SK-N-SH (cell line): Measurements from ENCODE around the gene TMEM94. TPM values are rescaled to one million over a fixed set of nuclear protein-coding genes. Genes with fewer than 3 reads are reported as not detected.

Experiments used
- CTCF ChIA-PET: fragments of 300-600, 350-600 bp; formaldehyde crosslinking; extraction: SDS; loops from one replicate; lab custom pipeline; 2021; lab: Yijun Ruan, JAX
- POLR2A ChIA-PET: fragments of 350-600 bp; sonication (Branson Sonifier 250); formaldehyde crosslinking; extraction: SDS; loops from one replicate; lab custom pipeline; 2020; ENCODE audit warnings: antibody characterized with exemption, inconsistent platforms; lab: Yijun Ruan, JAX
- DNase-seq: peaks from one replicate; pipeline ENCODE4 v3.0.0; 2012
- H2AFZ ChIP-seq: fragments of 200-600 bp; sonication (generic); 2 replicates; pipeline ENCODE4 v1.8.1; 2016; ENCODE audit warnings: antibody characterized with exemption, mild to moderate bottlenecking, low read depth
- H3F3A ChIP-seq: fragments of 200-600 bp; sonication (generic); replicated peaks from 2 replicates; pipeline ENCODE3; 2016; ENCODE audit warnings: antibody characterized with exemption, mild to moderate bottlenecking; ENCODE audit not compliant: insufficient read depth
- H3K27ac ChIP-seq, 2 experiments: fragments of 200-500 bp in 1 of 2; fragments of 200-600 bp in 1 of 2; sonication (Bioruptor generic) in 1 of 2; sonication (generic), shearing (Covaris generic) in 1 of 2; 2 replicates each; pipeline versions ENCODE4 v1.5.1 to v1.6.1; 2014 to 2016; ENCODE audit warnings: low read depth in 2 of 2, inconsistent platforms in 1 of 2, low read length in 1 of 2, mild to moderate bottlenecking in 1 of 2, mixed read lengths in 1 of 2
- H3K27me3 ChIP-seq: fragments of 200-600 bp; sonication (generic), shearing (Covaris generic); 2 replicates; pipeline ENCODE4 v1.6.1; 2016; ENCODE audit warnings: mixed run types; ENCODE audit not compliant: insufficient read depth
- H3K36me3 ChIP-seq, 2 experiments: fragments of 200-500 bp in 1 of 2; fragments of 200-600 bp in 1 of 2; sonication (Bioruptor generic) in 1 of 2; sonication (generic) in 1 of 2; replicated peaks in 1 of 2; 2 replicates each; pipeline versions ENCODE3 to v1.5.1; 2014 to 2016; ENCODE audit warnings: low read length in 1 of 2, mild to moderate bottlenecking in 1 of 2; ENCODE audit not compliant: insufficient read depth in 2 of 2, control insufficient read depth in 1 of 2
- H3K4me1 ChIP-seq, 2 experiments: fragments of 200-500 bp in 1 of 2; fragments of 200-600 bp in 1 of 2; sonication (Bioruptor generic) in 1 of 2; sonication (generic), shearing (Covaris generic) in 1 of 2; 2 replicates each; pipeline versions ENCODE4 v1.5.1 to v1.6.1; 2014 to 2016; ENCODE audit warnings: low read depth in 1 of 2, low read length in 1 of 2, mixed run types in 1 of 2; ENCODE audit not compliant: insufficient read depth in 2 of 2, control insufficient read depth in 1 of 2
- H3K4me2 ChIP-seq: fragments of 200-600 bp; sonication (generic), shearing (Covaris generic); 2 replicates; pipeline ENCODE4 v1.6.1; 2017; ENCODE audit warnings: mixed run types
- H3K4me3 ChIP-seq, 2 experiments: fragments of 200-500 bp in 1 of 2; fragments of 200-600 bp in 1 of 2; sonication (Bioruptor generic) in 1 of 2; sonication (generic), shearing (Covaris generic) in 1 of 2; 2 replicates each; pipeline versions ENCODE4 v1.5.1 to v1.8.1; 2014 to 2016; ENCODE audit warnings: low read depth in 2 of 2, inconsistent platforms in 1 of 2, low read length in 1 of 2, mild to moderate bottlenecking in 1 of 2, mixed read lengths in 1 of 2, moderate library complexity in 1 of 2
- H3K79me2 ChIP-seq: fragments of 200-600 bp; sonication (generic); 2 replicates; pipeline ENCODE4 v1.8.1; 2017; ENCODE audit warnings: mild to moderate bottlenecking; ENCODE audit not compliant: insufficient read depth
- H3K9ac ChIP-seq: fragments of 200-600 bp; sonication (generic); 2 replicates; pipeline ENCODE4 v1.6.1; 2017; ENCODE audit warnings: mixed run types
- H3K9me2 ChIP-seq: fragments of 200-600 bp; sonication (generic); 2 replicates; pipeline ENCODE4 v1.6.1; 2017; ENCODE audit warnings: mixed run types
- H3K9me3 ChIP-seq: fragments of 200-600 bp; sonication (generic); 2 replicates; pipeline ENCODE4 v1.6.1; 2017; ENCODE audit warnings: mixed run types, mild to moderate bottlenecking, moderate library complexity
- H4K20me1 ChIP-seq: fragments of 200-600 bp; sonication (generic); 2 replicates; pipeline ENCODE4 v1.6.1; 2017; ENCODE audit warnings: mild to moderate bottlenecking, mixed run types; ENCODE audit not compliant: insufficient read depth
- EZH2phosphoT487 ChIP-seq: fragments of 200-600 bp; sonication (generic); IDR thresholded peaks from 2 replicates; pipeline ENCODE4 v1.6.1; 2017; ENCODE audit warnings: low read depth, mixed run types, mild to moderate bottlenecking, antibody characterized with exemption, moderate library complexity, borderline replicate concordance
- FOSL2 ChIP-seq: IDR thresholded peaks from 2 replicates; pipeline ENCODE4 v1.4.0; 2012; ENCODE audit warnings: low read depth, mild to moderate bottlenecking, moderate library complexity, borderline replicate concordance
- FOXJ3 ChIP-seq: sonication (generic); formaldehyde crosslinking; IDR thresholded peaks from 2 replicates; pipeline ENCODE4 v1.5.1; 2020; ENCODE audit warnings: mild to moderate bottlenecking, missing genetic modification reagents
- GATA2 ChIP-seq: sonication (generic); formaldehyde crosslinking; IDR thresholded peaks from 2 replicates; pipeline ENCODE4 v1.5.0; 2020; ENCODE audit warnings: mild to moderate bottlenecking, missing genetic modification reagents
- IRF3 ChIP-seq: fragments of 150-350 bp; IDR thresholded peaks from 2 replicates; pipeline ENCODE4 v1.6.1; 2016; ENCODE audit warnings: mild to moderate bottlenecking, low read depth, low read length
- JUND ChIP-seq: IDR thresholded peaks from 2 replicates; pipeline ENCODE4 v1.4.0; 2012
- MAX ChIP-seq: IDR thresholded peaks from 2 replicates; pipeline ENCODE4 v1.4.0; 2012; ENCODE audit warnings: low read depth
- MXI1 ChIP-seq: IDR thresholded peaks from 2 replicates; pipeline ENCODE4 v1.6.1; 2012; ENCODE audit warnings: mild to moderate bottlenecking, low read depth, low read length, improper control_type of control experiment
- NFIC ChIP-seq: IDR thresholded peaks from 2 replicates; pipeline ENCODE4 v1.4.0; 2012; ENCODE audit warnings: borderline replicate concordance
- NRF1 ChIP-seq: IDR thresholded peaks from 2 replicates; pipeline ENCODE4 v1.6.1; 2012; ENCODE audit warnings: low read depth, mild to moderate bottlenecking, low read length
- PBX3 ChIP-seq: IDR thresholded peaks from 2 replicates; pipeline ENCODE4; 2012
- RCOR1 ChIP-seq: fragments of 150-350 bp; IDR thresholded peaks from 2 replicates; pipeline ENCODE4 v1.6.1; 2017; ENCODE audit warnings: antibody characterized with exemption, low read length
- RXRA ChIP-seq: IDR thresholded peaks from 2 replicates; pipeline ENCODE4 v1.4.0; 2012; ENCODE audit warnings: low read depth, mild to moderate bottlenecking, borderline replicate concordance
- SIN3A ChIP-seq: IDR thresholded peaks from 2 replicates; pipeline ENCODE4 v1.6.1; 2012; ENCODE audit warnings: low read depth, mild to moderate bottlenecking, low read length, moderate library complexity, borderline replicate concordance
- TEAD4 ChIP-seq: IDR thresholded peaks from 2 replicates; pipeline ENCODE4 v1.4.0; 2012; ENCODE audit warnings: mild to moderate bottlenecking, borderline replicate concordance; ENCODE audit not compliant: insufficient read depth
- USF1 ChIP-seq: IDR thresholded peaks from 2 replicates; pipeline ENCODE4 v1.4.0; 2012; ENCODE audit warnings: low read depth, borderline replicate concordance
- WGBS: methylation state at CpG from one replicate; pipeline ENCODE4 v1.1.6; 2017; ENCODE audit warnings: low lambda C conversion rate; 5-methylcytosine and 5-hydroxymethylcytosine counted together
- polyA plus RNA-seq, 3 experiments: library from polyadenylated mRNA; depleted of rRNA; stranded (reverse); fragments of >200 nt; gene quantifications; 2 replicates each; pipeline ENCODE4 v1.2.3, GENCODE V29; 2012

TMEM94 gene
- polyA plus RNA-seq, 1 of the 3 experiments (the other 2 are of a cell fraction) = 89.9 TPM

GRCh38 chr17:75526555-75527270 is 70.3 kb downstream of the TMEM94 start:
- Histone ChIP-seq H3K9me3 (no peaks in the 10 kb centered on the region), H4K20me1 (0 out of 2 replicates have a peak, but pooled peaks cover 10% of the 10 kb centered on the region), H3F3A (peaks cover 12% of the 10 kb centered on the region), H3K9ac (no peak overlapping the region), H3K27me3 (peaks cover 12% of the 10 kb centered on the region; the same call in 1 of the 2 replicates), H3K36me3 (peaks cover 3 to 6% of the 10 kb centered on the region in 2 experiments), H3K4me2 (no peak overlapping the region; the same call in 1 of the 2 replicates), H3K79me2 (no peaks in the 10 kb centered on the region), H3K4me3 (no peak overlapping the region), H2AFZ (no peak overlapping the region), H3K27ac (no peak overlapping the region), H3K9me2 (no peaks in the 10 kb centered on the region), H3K4me1 (peaks cover 0 to 14% of the 10 kb centered on the region in 2 experiments; a peak in 1 of 4 replicates)
- POLR2A ChIA-PET = no interaction called here
- TF ChIP-seq EZH2phosphoT487 = no peak
- TF ChIP-seq NRF1 = no peak
- no peak for TF ChIP-seq MAX
- TF ChIP-seq RXRA = no peak
- TF ChIP-seq IRF3 = no peak
- no peak for TF ChIP-seq TEAD4
- no peak for TF ChIP-seq FOXJ3 (CRISPR knock-in tag)
- WGBS = 88% methylated on average over 13 of the region's 13 CpGs
- DNase-seq = no peak
- CTCF ChIA-PET = interaction anchor here (0.6 to 3.1 kb wide), 7 partner anchors 10 to 223 kb away, joined by 3 to 14 read pairs (median 4); partner anchors contain the start of genes SMIM5 and TSEN54

GRCh38 chr17:75530837-75531720 is 74.6 kb downstream of the TMEM94 start:
- Histone ChIP-seq H3K27ac (no peak overlapping the region), H3K4me1 (peaks cover 0 to 4% of the 10 kb centered on the region in 2 experiments; a peak in 1 of 4 replicates), H3K79me2 (no peaks in the 10 kb centered on the region), H3K9me3 (no peaks in the 10 kb centered on the region), H2AFZ (no peak overlapping the region), H3K9me2 (no peaks in the 10 kb centered on the region), H3K9ac (no peak overlapping the region), H3K36me3 (no peaks in the 10 kb centered on the region), H3K27me3 (peaks cover 10% of the 10 kb centered on the region; the same call in 1 of the 2 replicates), H3F3A (peaks cover 5% of the 10 kb centered on the region), H4K20me1 (no peaks in the 10 kb centered on the region), H3K4me3 (no peak overlapping the region), H3K4me2 (no peak overlapping the region)
- POLR2A ChIA-PET = interaction anchor here (0.7 kb wide), 1 partner anchor 249 kb away, joined by 3 read pairs; a partner anchor contains a TSS
- DNase-seq = no peak
- CTCF ChIA-PET = interaction anchor here (1.4 to 2.3 kb wide), 2 partner anchors 14 to 102 kb away, joined by 4 to 9 read pairs; partner anchors contain the start of gene SMIM5
- WGBS = 92% methylated on average over 17 of the region's 19 CpGs
- TF ChIP-seq FOSL2 (no peak), MAX (no peak), GATA2 (CRISPR knock-in tag) (no peak), JUND (no peak), RCOR1 (no peak), NFIC (no peak), MXI1 (no peak), RXRA (no peak), PBX3 (no peak), USF1 (no peak), IRF3 (no peak), SIN3A (no peak)
